Stimulated activated effector memory CD8-positive, alpha-beta T cell treated with anti-CD3 and anti-CD28 coated beads, Interleukin-12 subunit alpha, Interleukin-12 subunit beta, amount 100 ng/mL, for 72 hours (primary cell): ENCODE data around the gene SEMA3B.

Experiments
- ATAC-seq: fragments of 150-1000 bp; cut with Tn5 transposase; 2 replicates; pipeline ENCODE4 v1.10.0; 2021
- DNase-seq, 2 donors: peaks; one replicate each; pipeline ENCODE4 v3.0.0; 2021 to 2022; ENCODE audit warnings: low spot score in 2 of 2
- H3K27ac Mint-ChIP-seq: one replicate; pipeline ENCODE4 v1.8.0; 2022; ENCODE audit warnings: mild to moderate bottlenecking, mixed read lengths
- H3K36me3 Mint-ChIP-seq: one replicate; pipeline ENCODE4 v1.8.0; 2022; ENCODE audit warnings: mild to moderate bottlenecking, mixed read lengths
- H3K4me1 Mint-ChIP-seq: one replicate; pipeline ENCODE4 v1.8.0; 2022; ENCODE audit warnings: mixed read lengths
- H3K4me3 Mint-ChIP-seq: one replicate; pipeline ENCODE4 v1.8.0; 2022; ENCODE audit warnings: mild to moderate bottlenecking, mixed read lengths
- H3K9me3 Mint-ChIP-seq: one replicate; pipeline ENCODE4 v1.8.0; 2022; ENCODE audit warnings: mixed read lengths

Gene SEMA3B

DNA sequence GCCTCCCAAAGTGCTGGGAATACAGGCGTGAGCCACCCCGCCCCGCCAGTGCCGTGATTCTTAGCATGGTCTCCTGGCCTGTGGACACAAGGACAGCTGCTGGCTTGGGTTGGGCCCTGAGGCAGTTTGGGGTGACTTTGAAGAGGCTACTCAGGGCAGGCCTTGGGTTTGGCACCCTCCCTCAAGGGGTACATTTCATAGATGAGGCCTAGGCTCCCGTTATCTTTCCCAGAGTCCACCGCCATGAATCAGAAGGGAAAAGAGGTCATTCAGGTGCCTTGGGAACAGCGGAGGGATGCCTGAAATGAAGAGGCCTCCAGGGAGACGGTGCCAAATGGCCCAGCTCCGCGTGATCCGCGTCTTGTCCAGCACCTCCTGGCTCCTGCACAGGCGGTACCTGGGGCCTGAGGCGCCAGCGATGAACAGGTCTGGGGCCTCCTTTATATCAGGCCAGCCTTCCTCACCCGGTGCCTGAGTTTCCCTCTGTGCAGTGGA lies 23.6 kb upstream of the SEMA3B start:
- Mint-ChIP-seq H3K27ac (peak overlapping the region; percentile 94), H3K9me3 (no peaks in the 10 kb centered on the region), H3K36me3 (peaks cover 86% of the 10 kb centered on the region), H3K4me1 (peaks cover 87% of the 10 kb centered on the region), H3K4me3 (peak overlapping the region; percentile 76)
- ATAC-seq = no peak
- DNase-seq = no peak

GRCh38 chr3:50245831-50246516 lies 23.0 kb upstream of the SEMA3B start:
- DNase-seq = peak; percentile 99
- no peaks in the 10 kb centered on the region for H3K9me3 Mint-ChIP-seq

DNA sequence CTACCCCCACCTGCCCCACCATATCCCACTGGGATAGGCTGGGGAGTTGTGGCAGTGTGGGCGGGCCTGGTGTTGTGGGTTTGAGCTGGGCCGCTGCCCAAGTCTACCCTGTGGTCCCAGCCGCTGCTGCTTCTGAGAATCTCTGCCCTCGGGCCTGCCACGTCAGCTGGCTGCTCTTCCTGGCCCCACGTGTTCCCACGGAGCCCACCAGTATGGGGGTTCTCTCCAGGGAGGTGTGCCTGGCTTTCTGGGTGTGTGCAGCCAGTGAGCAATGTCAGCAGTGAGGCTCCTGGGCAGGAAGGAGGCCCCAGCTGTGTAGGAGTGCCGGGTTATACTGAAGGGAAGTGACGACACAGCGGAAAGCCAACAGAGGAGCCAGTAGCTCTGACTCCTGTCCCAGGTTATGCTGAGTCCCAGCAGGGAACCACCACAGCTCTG lies 22.4 kb upstream of the SEMA3B start:
- Mint-ChIP-seq H3K4me1 (peaks cover 91% of the 10 kb centered on the region), H3K9me3 (no peaks in the 10 kb centered on the region), H3K27ac (peak overlapping the region; percentile 94), H3K36me3 (peaks cover 86% of the 10 kb centered on the region), H3K4me3 (peak overlapping the region; percentile 76)
- DNase-seq (peak in 1 of 2 donors; percentile 71), ATAC-seq (peak; percentile 90)

More at GRCh38 chr3:50245831-50246516, 23.0 kb upstream of the SEMA3B start:
- Mint-ChIP-seq H3K4me3 (peak overlapping the region; percentile 76), H3K27ac (peak overlapping the region; percentile 94), H3K4me1 (peaks cover 91% of the 10 kb centered on the region), H3K36me3 (peaks cover 86% of the 10 kb centered on the region)
- peak; percentile 82 for ATAC-seq

DNA sequence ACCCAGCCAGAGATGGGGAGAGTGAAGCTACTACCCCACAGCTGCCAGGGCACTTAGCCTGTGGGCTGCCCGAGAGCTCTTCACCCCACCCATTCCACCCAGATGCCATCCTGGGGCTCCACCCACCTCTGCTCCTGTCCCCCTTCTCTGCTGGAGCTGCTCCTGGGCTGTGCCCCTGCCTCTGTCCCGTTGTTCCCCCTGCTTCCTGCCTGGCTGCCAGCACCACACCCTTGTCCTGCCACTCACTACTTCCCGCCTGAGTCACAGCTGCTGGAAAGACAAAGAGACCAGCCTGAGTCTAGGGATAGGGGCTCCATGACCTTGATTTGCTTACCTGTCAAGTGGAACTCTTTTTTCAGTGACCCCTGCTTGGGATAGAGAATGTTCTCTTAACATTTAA lies 20.6 kb upstream of the SEMA3B start:
- Mint-ChIP-seq H3K4me3 (peak overlapping the region; percentile 51), H3K36me3 (peaks cover 89% of the 10 kb centered on the region), H3K9me3 (no peaks in the 10 kb centered on the region), H3K27ac (peak overlapping the region; percentile 93), H3K4me1 (peaks cover 77% of the 10 kb centered on the region)
- ATAC-seq (no peak), DNase-seq (no peak)

- Mint-ChIP-seq H3K36me3 (peaks cover 89% of the 10 kb centered on the region), H3K27ac (peak overlapping the region; percentile 93), H3K4me1 (peaks cover 77% of the 10 kb centered on the region), H3K9me3 (no peaks in the 10 kb centered on the region), H3K4me3 (no peak overlapping the region)
- DNase-seq (no peak), ATAC-seq (no peak)
Measured at GRCh38 chr3:50249457-50249856, 19.5 kb upstream of the SEMA3B start.

DNA sequence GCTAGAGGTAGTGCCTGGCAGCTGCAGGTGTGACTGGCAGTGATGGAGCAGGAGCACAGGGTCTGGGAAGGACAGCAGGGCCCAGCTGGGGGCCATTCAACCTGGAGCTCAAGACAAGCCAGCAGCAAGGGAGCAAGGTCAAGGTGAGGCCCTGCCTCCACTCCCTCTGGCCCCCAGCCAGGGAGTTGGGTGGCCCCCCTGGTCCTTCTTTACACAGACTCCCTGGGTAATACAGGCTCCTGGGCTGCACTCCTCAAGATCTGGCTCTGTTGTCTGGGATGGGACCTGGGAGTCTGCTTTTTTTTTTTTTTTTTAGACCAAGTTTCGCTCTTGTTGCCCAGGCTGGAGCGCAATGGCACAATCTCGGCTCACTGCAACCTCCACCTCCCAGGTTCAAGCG lies 18.4 kb upstream of the SEMA3B start:
- no peak for ATAC-seq
- H3K36me3 Mint-ChIP-seq = peaks cover 89% of the 10 kb centered on the region
- peaks cover 72% of the 10 kb centered on the region for H3K4me1 Mint-ChIP-seq
- no peak overlapping the region for H3K4me3 Mint-ChIP-seq
- peak overlapping the region; percentile 93 for H3K27ac Mint-ChIP-seq
- no peak for DNase-seq
- H3K9me3 Mint-ChIP-seq = no peaks in the 10 kb centered on the region

DNA sequence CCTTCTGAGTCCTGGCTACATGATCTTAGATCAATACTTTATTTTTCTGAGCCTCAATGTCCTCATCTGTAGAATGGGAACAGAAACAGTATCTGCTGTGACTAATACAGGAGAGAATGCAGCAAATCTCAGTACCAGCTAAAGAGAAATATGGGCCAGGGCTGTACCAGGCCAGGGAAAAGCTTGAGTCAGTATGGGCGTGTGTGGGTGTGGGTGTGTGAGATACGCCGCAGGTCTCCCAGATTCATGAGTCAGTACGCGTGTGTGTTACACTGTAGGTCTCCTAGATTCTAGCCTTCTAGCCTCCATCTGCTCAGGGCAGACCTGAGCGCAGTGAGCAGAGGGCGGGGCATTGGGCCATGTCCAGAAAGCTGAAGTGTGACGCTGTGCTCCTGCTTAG lies 17.7 kb upstream of the SEMA3B start:
- DNase-seq (peak in 1 of 2 donors; percentile 32), ATAC-seq (peak; percentile 69)
- Mint-ChIP-seq H3K4me3 (peak overlapping the region; percentile 19), H3K4me1 (peaks cover 65% of the 10 kb centered on the region), H3K36me3 (peaks cover 89% of the 10 kb centered on the region), H3K9me3 (no peaks in the 10 kb centered on the region), H3K27ac (peak overlapping the region; percentile 85)

- Mint-ChIP-seq H3K4me1 (peaks cover 44% of the 10 kb centered on the region), H3K27ac (peak overlapping the region; percentile 86)
- ATAC-seq = no peak
Measured at GRCh38 chr3:50254577-50255250, 14.2 kb upstream of the SEMA3B start.

GRCh38 chr3:50255251-50255615 lies 13.7 kb upstream of the SEMA3B start:
- Mint-ChIP-seq H3K9me3 (no peaks in the 10 kb centered on the region), H3K4me3 (no peak overlapping the region), H3K36me3 (peaks cover 100% of the 10 kb centered on the region), H3K4me1 (peaks cover 43% of the 10 kb centered on the region), H3K27ac (peak overlapping the region; percentile 86)
- no peak for DNase-seq
- ATAC-seq = no peak

More at GRCh38 chr3:50254577-50255250, 14.2 kb upstream of the SEMA3B start:
- Mint-ChIP-seq H3K36me3 (peaks cover 99% of the 10 kb centered on the region), H3K9me3 (no peaks in the 10 kb centered on the region), H3K4me3 (no peak overlapping the region)
- no peak for DNase-seq

- Mint-ChIP-seq H3K36me3 (peaks cover 98% of the 10 kb centered on the region), H3K9me3 (no peaks in the 10 kb centered on the region), H3K4me3 (no peak overlapping the region), H3K4me1 (peaks cover 28% of the 10 kb centered on the region), H3K27ac (no peak overlapping the region)
- ATAC-seq (no peak), DNase-seq (no peak)
Measured at GRCh38 chr3:50256978-50257890, 11.7 kb upstream of the SEMA3B start.

GRCh38 chr3:50258029-50258680 lies 10.8 kb upstream of the SEMA3B start:
- Mint-ChIP-seq H3K4me3 (no peak overlapping the region), H3K9me3 (no peaks in the 10 kb centered on the region), H3K4me1 (peaks cover 28% of the 10 kb centered on the region), H3K36me3 (peaks cover 97% of the 10 kb centered on the region), H3K27ac (peak overlapping the region; percentile 88)
- DNase-seq (no peak), ATAC-seq (no peak)

- Mint-ChIP-seq H3K27ac (peak overlapping the region; percentile 88), H3K4me3 (peak overlapping the region; percentile 66), H3K4me1 (peaks cover 21% of the 10 kb centered on the region), H3K36me3 (peaks cover 97% of the 10 kb centered on the region), H3K9me3 (no peaks in the 10 kb centered on the region)
- ATAC-seq (no peak), DNase-seq (no peak)
Measured at GRCh38 chr3:50258979-50259378, 10.0 kb upstream of the SEMA3B start.

DNA sequence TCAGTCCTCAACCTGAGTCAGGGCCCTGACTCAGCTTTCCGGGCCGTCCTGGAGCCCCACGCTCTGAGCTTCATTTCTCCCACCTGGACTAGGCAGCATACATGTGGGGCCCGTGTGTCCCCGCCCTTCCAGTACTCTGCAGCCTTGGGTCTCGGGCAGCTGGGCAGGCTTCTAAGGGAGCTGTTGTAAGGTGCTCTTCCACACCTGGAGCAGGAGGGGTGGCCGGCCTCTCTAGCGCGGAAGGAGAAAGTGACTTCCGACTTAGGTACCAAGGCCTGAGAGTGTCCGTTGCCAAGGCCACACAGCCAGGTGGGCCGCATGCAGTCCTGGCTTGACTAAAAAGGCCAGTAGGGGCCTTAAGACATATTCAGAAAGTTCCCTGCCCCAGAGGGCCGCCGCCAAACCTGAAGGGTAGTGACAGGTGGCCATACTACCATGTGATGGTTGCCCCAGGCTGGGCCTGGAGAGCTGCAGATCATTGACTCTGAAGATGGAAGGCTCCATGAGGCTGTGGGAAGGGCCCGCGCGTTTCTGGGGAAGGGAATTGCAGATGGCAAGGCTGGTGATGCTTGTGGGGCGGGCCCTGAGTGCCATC lies 9.4 kb upstream of the SEMA3B start:
- peak overlapping the region; percentile 66 for H3K4me3 Mint-ChIP-seq
- H3K27ac Mint-ChIP-seq = peak overlapping the region; percentile 88
- H3K36me3 Mint-ChIP-seq = peaks cover 94% of the 10 kb centered on the region
- H3K4me1 Mint-ChIP-seq = peaks cover 16% of the 10 kb centered on the region
- H3K9me3 Mint-ChIP-seq = no peaks in the 10 kb centered on the region
- DNase-seq (no peak), ATAC-seq (peak; percentile 39)
